GM19238 (cell line): ENCODE results near the gene SLC6A13.
"Not testable (repeated sequence)": the region's sequence is repeated elsewhere in the genome, so short reads cannot be mapped to it uniquely, and the experiment has no call there.

Source experiments
- DNase-seq: peaks from one replicate; pipeline ENCODE4 v3.0.0; 2011; ENCODE audit warnings: low spot score; ENCODE audit not compliant: insufficient read length

Gene SLC6A13

DNA sequence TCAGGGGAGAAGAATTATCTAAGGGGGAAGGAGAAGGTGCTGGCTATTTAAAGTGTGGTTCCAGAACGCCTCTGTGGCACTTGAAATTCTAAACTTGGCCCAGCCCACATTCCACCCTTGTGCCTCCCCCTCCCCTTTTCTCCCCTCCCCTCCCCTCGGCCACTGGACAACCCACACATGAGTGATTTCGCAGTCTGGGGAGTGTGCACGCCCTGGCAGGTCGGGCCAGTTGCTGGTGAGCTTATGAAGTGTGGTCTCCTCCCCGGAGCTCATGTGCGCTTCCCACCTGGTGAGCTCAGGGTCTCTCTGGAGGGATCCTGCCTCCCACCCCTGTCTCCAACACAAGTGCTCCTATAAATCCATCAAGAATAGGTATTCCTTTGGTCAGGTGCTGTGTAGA is at the start of gene SLC6A13:
Gene SLC6A13 (minus strand): TSS at position 20 of the 400 bp plus-strand sequence. CDS start 2,784 bp downstream, outside the sequence.
- no peak for DNase-seq

DNA sequence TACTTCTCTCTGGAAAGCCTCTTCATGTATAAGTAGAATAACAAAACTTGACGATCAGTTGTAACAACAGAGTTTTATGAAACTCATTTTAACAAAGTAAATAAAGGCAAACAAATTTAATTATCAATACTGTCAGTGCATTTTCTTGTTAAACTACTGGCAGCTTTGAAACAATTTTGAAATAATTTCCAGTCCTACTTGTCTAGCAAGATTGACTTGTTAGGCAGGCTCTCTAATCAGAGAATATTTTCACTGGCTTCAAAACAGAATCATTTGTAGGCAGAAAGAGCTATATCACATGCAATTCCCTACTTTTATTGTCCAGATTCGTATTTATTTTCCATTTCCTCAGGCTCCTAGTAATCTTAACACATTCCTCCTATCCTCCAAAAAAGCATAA is 45.9 kb upstream of the SLC6A13 start:
- no peak for DNase-seq

DNA sequence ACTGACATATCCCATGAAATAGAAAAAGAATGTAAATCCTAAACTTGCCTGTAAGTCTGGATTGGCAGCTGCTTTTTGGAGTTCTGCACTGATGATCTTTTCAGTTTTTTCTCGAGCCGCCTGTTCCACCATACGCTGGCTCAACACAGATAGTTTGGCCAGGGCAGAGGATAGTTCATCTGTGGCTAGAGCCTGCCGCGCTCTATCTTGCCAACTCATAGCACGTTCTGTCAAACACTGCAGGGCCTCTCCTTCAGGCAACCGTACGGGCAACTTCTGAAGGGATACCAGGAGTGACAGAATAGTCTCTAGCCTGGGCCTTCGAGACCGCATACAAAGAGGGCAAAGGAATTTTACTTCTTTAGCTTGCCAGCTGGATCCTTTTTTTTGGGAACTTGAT is 44.8 kb upstream of the SLC6A13 start:
- DNase-seq = no peak

DNA sequence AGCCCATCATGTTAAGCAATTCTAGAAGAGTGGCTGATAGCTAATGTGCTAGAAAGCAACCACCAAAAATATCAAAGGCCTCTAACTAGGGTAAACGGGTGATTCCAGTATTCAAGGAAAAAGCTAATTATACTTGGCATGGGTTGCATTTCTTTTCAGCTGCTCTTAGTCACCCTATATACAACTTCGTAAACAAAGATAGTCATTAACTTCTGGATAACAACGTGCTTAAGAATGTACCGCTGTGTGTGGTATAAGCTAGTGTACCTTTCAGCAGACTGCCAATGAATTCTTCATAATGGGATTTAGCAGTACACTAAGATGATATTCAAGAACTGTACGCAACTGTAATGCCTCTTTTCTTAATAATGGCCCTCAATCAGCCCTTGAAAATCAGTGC is 42.2 kb upstream of the SLC6A13 start:
- DNase-seq = no peak

DNA sequence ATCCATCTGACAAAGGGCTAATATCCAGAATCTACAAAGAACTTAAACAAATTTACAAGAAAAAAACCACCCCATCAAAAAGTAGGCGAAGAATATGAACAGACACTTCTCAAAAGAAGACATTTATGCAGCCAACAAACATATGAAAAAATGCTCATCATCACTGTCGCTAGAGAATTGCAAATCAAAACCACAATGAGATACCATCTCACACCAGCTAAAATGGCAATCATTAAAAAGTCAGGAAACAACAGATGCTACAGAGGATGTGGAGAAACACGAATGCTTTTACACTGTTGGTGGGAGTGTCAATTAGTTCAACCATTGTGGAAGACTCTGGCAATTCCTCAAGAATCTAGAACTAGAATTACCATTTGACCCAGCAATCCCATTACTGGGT is 40.1 kb upstream of the SLC6A13 start:
- not testable (repeated sequence) for DNase-seq

DNA sequence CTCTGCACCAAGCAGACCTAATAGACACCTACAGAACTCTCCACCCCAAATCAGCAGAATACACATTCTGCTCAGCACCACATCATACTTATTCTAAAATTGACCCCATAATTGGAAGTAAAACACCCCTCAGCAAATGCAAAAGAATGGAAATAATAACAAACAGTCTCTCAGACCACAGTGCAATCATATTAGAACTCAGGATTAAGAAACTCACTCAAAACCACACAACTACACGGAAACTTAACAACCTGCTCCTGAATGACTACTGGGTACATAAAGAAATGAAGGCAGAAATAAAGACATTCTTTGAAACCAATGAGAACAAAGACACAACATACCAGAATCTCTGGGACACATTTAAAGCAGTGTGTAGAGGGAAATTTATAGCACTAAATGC is 37.5 kb upstream of the SLC6A13 start:
- not testable (repeated sequence) for DNase-seq

DNA sequence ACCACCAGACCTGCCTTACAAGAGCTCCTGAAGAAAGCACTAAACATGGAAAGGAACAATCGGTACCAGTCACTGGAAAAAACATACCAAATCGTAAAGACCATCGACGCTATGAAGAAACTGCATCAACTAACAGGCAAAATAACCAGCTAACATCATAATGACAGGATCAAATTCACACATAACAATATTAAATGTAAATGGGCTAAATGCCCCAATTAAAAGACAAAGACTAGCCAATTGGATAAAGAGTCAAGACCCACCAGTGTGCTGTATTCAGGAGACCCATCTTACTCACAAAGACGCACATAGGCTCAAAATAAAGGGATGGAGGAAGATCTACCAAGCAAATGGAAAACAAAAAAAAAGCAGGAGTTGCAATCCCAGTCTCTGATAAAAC is 36.9 kb upstream of the SLC6A13 start:
- not testable (repeated sequence) for DNase-seq

DNA sequence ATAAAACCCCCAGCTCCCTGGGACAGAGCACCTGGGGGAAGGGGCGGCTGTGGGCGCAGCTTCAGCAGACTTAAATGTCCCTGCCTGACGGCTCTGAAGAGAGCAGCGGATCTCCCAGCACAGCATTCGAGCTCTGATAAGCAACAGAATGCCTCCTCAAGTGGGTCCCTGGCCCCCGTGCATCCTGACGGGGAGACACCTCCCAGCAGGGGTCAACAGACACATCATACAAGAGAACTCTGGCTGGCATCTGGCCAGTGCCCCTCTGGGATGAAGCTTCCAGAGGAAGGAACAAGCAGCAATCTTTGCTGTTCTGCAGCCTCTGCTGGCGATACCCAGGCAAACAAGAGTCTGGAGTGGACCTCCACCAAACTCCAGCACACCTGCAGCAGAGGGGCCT is 35.4 kb upstream of the SLC6A13 start:
- DNase-seq = not testable (repeated sequence)

DNA sequence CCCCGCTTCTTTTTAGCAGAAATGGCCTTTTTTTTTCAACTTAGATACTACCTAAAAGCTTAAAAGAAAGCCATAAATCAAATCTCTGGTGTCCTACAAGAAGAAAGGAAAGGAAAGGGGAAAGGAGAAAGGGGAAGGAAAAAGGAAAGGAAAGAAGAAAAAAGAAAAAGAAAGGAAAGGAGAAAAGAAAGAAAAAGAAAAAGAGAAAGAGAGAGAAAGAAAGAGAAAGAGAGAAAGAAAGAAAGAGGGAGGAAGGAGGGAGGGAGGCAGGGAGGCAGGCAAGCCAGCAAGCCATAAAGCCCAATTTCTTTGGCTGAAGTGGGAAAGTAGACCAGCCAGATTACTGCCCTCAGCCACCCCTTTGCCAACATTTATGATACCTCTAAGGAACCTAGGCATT is 32.5 kb upstream of the SLC6A13 start:
- DNase-seq = no peak

DNA sequence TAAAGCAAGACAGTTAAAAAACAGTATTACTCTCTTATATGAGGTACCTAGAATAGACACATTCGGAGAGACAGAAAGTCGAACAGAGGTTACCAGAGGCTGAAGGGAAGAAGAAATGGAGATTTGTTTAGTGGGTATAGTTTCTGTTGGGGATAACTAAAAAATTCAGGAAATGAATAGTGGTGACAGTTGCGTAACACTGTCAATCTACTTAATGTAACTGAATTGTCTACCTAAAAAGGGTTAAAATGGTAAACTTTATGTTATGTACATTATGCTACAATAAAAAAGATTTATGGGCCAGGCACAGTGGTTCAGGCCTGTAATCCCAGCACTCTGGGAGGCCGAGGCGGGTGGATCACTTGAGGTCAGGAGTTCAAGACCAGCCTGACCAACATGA is 30.6 kb upstream of the SLC6A13 start:
- no peak for DNase-seq

DNA sequence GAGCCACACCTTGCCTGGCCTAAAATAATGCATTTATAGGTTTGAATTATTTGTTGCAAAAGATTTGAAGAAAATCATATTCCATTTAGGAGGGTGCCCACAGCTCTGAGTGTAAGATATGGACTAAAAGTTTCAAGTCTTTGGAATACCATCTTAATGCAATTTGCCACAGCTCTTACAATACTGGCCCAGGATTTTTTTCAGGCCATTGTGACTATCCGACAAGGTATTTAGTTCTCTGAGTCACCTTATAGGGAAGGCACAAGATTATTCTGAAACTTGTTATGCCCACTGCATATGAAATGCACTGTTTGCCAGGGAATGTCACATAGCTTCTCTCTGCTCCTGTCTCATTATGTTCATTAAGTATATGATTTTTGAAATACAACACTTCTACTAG is 29.6 kb upstream of the SLC6A13 start:
- DNase-seq = no peak

DNA sequence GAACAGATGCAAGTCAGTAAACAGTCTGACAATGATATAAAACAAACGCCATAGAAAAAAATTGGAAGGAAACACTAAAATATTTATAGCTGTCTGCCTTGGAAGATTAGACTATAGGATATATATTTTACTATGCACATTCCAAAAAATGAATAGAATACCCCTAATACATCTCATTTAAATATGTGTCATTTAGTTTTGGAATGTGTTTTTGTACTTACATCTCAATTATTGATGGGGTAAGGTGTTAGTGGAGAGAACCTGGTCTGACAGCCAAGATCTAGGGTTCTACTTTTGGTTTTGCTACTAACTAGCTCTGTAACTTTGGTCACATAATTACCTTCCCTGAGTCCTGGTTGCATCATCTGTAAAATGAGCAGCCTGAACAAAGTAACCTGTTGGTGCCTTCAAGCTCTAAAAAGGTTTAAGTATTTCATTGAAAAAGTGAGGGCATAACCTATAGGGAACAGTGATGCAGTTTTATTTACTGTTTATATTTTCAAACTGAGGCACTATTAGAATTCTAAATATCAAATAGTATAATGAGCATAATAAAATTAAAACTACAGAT is 28.6 kb upstream of the SLC6A13 start:
- DNase-seq = no peak

DNA sequence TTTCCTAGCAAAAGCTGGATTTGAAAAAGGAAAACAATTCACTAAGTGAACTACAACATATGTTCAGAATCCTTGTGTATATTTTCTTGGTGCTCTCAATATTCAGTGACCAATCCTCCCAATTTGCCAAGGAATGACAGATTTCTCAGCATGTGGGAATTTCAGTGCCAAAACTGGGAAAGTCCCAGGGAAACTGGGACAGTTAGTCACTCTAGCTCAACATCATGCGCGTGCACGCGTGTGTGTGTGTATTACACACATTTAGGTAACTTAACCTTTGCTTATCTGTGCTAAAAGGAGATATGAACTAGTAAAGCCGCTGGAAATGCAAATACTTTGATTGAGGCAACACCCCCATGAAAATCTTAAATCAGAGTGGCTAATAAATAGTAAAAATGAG is 26.1 kb upstream of the SLC6A13 start:
- no peak for DNase-seq

DNA sequence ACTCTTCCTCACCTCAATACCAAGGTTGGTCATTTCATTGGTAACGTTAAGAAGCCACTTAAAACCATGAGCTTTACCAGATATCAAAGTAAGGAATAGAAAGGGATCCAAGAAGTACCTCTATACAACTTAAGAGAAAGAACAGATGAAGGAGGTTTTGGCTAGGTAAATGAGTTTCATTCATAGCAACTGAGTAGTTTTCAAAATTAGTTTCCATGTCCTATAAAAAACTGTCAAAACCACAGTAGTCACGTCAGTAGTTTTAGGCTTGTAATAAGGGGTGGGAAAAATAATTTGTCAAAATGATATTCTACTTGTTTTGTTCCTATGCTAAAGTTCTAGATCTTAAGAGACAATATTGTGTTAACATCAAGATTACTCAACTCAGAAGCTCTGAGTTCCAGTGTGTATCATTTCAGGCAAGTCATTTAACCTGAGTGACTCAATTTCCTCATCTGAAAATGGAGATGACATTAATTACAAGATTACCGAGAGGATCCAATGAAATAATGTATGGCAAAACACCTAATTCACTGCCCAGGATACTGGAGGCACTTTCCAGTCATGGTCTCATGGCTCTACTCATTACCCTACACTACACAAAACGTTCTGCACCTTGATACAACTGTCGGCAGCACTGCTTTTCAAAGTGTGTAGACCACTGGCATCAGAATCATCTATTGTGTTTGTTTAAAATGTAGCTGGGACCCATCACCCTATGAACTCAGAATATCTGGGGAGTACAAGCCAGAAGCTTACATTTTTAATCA is 24.1 kb upstream of the SLC6A13 start:
- no peak for DNase-seq

DNA sequence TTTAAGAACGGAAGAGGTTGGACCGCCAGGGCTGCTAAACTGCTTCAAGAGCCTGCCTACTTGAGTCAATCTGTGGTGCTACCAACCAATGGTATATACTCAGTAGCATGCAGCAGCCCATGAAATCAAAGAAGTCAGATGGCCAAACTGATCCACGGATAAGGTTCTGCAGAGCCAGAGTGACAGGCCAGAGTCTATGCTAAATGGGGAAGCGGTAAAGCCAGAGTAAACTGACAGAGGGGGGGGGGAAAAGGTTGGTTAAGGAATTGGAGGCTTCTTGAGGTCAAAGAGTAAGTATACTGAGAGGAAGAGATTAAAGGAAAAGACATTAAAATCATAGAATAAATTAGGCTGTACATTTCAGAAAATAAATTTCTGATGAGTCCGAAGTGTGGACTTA is 15.4 kb upstream of the SLC6A13 start:
- no peak for DNase-seq

DNA sequence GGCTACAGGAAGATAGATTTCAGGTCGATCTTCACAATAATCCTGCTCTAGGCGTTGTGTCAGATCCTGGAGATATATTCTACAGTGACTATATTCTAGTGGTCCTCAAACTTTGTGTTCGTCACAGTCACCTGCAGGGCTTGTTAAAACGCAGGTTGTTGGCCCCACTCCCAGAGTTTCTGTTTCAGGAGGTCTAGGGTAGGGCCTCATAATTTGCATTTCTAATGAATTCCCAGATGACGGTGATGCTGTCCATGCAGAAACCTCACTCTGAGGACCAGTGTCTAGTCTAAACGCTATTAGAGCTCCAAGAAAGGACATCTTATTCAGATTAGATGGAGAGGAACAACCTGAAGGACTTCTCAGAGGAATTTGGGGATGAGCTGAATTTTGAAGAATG is 13.2 kb upstream of the SLC6A13 start:
- no peak for DNase-seq

DNA sequence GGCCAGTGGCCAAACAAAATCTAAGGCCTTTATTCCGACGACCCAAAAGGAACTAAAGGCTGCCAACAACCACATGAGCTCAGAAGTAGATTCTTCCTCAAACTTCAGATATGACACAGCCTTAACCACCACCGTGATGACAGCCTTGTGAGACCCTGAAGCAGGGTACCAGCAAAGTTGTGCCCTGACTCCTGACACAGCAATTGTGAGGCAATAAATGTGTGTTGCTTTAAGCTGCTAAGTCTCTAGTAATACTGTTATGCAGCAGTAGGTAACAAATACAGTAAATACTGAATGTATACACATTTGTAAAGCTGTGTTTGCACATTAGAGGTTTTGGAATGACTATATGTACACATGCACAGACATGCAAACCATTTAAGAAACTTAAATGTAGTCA is 10.7 kb upstream of the SLC6A13 start:
- no peak for DNase-seq

DNA sequence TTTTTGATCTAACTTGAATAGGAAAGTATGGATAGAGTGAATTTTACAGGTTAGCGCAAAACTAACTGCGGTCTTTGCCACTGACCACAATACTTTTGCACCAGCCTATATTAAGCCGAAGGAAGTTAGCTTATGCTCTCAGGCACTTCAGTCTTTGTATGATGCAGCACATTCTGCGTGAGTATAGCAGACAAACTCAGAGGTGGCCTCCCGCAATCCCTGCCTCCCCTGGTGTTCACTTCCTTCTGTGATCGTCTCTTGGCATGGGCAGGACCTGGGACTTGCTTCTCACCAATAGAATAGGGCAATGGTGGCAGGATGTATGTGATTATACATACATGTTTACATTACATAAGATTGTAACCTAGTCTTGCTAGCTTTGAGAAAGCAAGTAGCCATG is 10.3 kb upstream of the SLC6A13 start:
- no peak for DNase-seq

DNA sequence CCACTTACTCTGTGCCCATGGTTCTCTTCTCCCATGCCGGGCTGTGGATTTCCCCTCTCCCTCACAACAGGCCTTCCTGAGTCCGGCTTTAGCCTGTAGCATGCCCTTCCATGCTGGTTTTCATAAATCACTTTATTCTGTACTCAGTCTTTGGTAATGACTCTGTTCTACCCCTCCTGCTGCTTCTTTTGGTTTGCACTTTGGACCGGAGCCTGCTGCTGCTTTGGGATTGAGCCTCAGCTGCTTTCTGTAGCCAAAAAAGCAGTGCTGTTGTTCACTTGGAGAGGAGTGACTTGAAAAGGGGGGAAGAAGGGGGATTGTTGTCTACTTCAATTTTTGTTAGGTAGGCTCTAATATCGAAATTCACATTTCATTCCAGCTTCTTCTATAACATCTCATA is 8.5 kb upstream of the SLC6A13 start:
- DNase-seq = no peak

DNA sequence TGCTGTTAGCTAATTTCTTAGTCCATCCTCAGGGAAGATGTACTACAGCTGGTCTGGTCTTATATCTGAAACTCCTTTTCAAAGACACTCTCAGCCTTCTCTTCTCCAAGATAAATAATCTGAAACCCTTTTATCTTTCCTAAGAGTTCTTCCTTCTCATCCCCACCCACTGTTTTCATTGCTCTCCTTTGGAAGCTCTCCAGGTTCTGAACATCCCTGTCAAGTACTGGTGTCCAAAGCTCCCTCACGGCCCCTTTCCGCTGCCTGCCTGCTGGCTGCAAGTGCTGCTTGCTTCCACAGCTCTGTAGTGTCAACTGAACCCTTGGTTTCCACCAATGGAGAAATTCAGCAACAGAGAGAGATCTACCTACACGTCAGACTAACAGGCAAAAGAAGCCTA is 6.6 kb upstream of the SLC6A13 start:
- DNase-seq = no peak

DNA sequence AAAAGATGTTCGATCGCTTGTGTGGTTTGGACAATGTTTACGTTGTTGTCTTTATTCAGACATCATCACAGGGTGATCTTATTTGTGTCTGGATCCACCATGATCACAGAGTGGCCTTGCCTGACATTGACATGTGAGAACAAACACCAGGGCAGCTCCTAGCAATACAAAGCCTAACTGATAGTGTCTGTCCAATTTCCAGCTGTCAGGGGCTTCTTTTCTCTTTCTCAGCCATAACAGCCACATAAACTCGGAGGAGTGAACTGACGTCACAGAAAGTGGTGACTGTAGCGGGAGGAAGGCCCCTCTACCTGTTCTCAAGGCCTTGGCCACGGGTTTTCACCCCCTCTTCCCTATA is 5.8 kb upstream of the SLC6A13 start:
- DNase-seq = no peak

DNA sequence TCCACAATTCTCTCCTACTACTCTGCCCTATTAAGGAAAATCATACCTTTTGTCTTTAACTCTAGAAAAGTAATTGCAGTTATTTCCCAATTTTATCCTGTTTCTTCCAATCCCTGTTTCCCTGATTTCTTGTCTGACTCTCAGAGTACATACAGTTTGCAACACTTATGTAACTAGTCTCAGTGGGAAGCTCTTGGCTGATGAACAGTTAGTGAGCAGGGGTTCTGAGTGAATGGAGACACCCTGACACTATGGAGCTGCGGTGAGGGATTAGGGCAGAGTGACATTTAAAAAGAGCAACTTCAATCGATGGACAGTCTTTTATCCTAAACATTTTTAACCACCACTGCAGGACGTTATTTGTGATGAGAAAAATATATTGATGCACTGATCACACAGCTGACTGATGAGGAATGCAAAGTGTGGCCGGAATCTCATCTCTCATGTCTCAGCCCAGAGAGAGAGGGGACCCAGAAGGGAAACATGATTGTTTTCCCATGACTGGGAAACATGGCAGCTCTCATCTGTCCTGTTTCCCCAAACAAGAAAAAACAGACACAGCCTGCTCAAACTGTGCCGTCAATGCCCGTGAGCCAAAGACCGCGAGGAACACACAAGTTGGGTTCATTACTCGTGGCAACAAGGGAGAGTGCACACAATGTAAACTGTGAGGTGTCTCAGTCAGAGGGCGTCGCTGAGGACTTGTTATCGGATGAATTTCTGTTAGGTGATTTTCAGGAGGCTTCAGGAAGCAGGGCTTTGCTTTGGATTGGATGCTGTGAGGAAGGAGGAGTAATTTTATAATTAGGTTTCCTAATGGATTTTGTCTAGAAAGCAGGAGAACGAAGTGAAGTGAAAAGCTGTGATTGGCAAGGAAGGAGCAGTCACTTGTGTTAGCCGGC is 5.2 kb upstream of the SLC6A13 start:
- no peak for DNase-seq
